ENCODE data around the gene TMEM131.

Gene TMEM131

GRCh38 chr2:97759727-97760407, 235.9 kb downstream of the TMEM131 start:
- H3K27ac ChIP-seq, result no peak overlapping the region
- CTCF ChIA-PET, result interaction anchor here (0.7 kb wide), 1 partner anchor 389 kb away, joined by 3 read pairs; no protein-coding TSS in a partner anchor
- TF ChIP-seq, protein P1, sequence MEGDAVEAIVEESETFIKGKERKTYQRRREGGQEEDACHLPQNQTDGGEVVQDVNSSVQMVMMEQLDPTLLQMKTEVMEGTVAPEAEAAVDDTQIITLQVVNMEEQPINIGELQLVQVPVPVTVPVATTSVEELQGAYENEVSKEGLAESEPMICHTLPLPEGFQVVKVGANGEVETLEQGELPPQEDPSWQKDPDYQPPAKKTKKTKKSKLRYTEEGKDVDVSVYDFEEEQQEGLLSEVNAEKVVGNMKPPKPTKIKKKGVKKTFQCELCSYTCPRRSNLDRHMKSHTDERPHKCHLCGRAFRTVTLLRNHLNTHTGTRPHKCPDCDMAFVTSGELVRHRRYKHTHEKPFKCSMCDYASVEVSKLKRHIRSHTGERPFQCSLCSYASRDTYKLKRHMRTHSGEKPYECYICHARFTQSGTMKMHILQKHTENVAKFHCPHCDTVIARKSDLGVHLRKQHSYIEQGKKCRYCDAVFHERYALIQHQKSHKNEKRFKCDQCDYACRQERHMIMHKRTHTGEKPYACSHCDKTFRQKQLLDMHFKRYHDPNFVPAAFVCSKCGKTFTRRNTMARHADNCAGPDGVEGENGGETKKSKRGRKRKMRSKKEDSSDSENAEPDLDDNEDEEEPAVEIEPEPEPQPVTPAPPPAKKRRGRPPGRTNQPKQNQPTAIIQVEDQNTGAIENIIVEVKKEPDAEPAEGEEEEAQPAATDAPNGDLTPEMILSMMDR (conservative IDR thresholded peaks at IDR 0.05; ENCODE audit: low read depth), result no peak
- POLR2A ChIA-PET (ENCODE audit: low non-redundant PET), result interaction anchor here (0.7 kb wide), 1 partner anchor 7 kb away, joined by 3 read pairs; no protein-coding TSS in a partner anchor
- no peak for DNase-seq (ENCODE audit: low spot score)

- POLR2A ChIA-PET (ENCODE audit: low non-redundant PET), result no interaction called here
- DNase-seq (ENCODE audit: low spot score), result no peak
- CTCF ChIA-PET, result no interaction called here
- TF ChIP-seq, protein P1 (conservative IDR thresholded peaks at IDR 0.05; ENCODE audit: low read depth), result no peak
- no peak overlapping the region for H3K27ac ChIP-seq
Observed at GRCh38 chr2:97758131-97758705, 237.5 kb downstream of the TMEM131 start.

- DNase-seq (ENCODE audit: low spot score), result no peak
- CTCF ChIA-PET, result no interaction called here
- no peak overlapping the region for H3K27ac ChIP-seq
- POLR2A ChIA-PET (ENCODE audit: low non-redundant PET), result no interaction called here
- TF ChIP-seq, protein P1 (conservative IDR thresholded peaks at IDR 0.05; ENCODE audit: low read depth), result no peak
Observed at GRCh38 chr2:97757062-97757461, 238.7 kb downstream of the TMEM131 start.

DNA sequence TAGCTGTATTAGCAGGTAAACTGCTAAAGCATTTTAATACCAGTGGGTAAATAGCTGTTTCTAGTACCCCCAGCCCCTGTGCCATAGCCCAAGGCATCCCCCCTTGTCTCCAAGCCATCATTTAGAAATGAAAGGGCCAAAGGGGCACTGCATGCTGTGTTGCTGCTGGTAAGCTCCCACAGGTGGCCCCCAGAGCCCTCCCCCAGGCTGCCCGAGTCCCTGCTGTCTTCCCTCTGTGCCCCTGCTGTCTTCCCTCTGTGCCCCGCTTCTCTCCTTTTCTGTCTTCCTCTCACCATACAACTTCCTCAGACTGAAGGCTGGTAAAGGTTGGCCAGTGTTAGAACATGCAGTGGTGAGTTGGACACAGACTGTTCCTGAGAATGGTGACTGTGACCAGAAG, 240.3 kb downstream of the TMEM131 start:
- TF ChIP-seq, protein P1 (conservative IDR thresholded peaks at IDR 0.05; ENCODE audit: low read depth), result no peak
- CTCF ChIA-PET, result interaction anchor here (0.5 to 1.3 kb wide), 3 partner anchors 55 to 630 kb away, joined by 3 to 5 read pairs (median 4); no protein-coding TSS in a partner anchor
- no peak for DNase-seq (ENCODE audit: low spot score)
- POLR2A ChIA-PET (ENCODE audit: low non-redundant PET), result no interaction called here
- no peak overlapping the region for H3K27ac ChIP-seq

DNA sequence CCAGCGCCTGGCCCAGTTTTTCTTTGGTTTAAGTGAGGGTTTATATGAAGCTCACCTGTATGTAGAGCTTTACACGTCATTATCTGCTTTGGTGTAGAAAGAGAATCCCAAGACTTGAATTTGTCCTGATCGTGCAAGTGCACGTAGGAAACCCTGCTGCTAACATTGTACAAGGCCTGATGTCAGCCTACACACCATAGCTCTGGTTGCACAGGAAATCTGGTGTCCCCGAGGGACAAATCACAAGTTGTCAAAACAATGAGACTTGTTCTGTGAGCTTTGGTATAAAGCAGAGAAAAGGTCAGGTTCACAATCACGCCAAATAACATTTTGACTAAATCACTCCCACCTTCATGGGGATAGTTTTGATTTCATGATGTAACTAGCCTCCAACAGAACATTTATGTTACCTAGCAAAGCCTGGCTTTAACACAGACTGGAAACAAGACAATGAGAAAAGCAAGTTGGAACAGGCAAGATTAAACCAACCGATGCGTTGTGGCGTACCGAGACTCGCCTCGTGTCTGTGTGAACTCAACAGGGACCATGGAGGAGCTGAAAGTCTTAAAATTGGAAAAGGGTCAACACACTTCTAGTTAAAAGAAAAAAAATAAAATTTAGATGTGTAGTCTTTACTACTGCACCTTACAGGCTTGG, 240.9 kb downstream of the TMEM131 start:
- POLR2A ChIA-PET (ENCODE audit: low non-redundant PET), result no interaction called here
- CTCF ChIA-PET, result interaction anchor here (0.5 to 1.3 kb wide), 3 partner anchors 55 to 630 kb away, joined by 3 to 5 read pairs (median 4); no protein-coding TSS in a partner anchor

More for the DNA sequence above, 240.9 kb downstream of the TMEM131 start:
- DNase-seq (ENCODE audit: low spot score), result no peak
- TF ChIP-seq, protein P1 (conservative IDR thresholded peaks at IDR 0.05; ENCODE audit: low read depth), result no peak
- H3K27ac ChIP-seq, result no peak overlapping the region

Data from RWPE1 (cell line).